ENCODE results near the gene LCOR. TPM values are rescaled to one million over a fixed set of nuclear protein-coding genes. Genes with fewer than 3 reads are reported as not detected.

The LCOR gene
- total and polyA plus RNA-seq, 2 of the 13 experiments (the other 11 are each of a cell fraction or from before 2014, with no cell fraction given) = 12.4 to 23.7 TPM

DNA sequence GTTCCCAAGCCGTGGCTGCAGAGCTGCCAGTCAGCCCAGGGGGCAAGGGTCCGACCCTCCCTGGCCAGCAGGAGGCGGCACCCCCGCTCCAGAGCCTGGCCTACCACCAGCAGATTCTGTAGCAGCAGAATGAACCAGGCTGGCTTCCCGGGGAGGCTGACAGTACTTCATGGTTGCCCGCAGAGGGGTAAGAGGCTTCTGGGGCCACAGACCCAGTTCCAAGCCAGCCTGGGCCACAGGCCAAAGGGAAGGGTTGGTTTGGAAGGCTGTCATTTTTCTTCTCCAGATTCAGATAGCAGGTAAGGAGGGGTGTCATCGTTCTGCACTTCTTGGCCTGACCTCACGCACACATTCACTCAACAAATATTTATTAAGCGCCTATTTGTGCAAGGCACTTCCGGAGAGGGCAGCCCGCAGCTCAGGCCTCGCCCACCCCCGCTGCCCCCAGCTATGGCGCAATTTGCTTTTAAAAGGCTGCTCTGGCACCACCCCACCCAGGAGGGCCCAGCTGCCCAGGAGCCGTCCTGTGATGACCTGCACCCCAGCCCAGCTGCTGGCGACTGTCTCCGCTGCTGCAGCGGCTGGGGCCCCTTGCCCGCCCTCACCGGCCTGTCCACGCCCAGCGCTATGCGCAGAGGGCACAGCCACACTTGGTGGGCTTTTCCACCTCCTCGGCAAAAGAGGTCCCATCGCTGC lies 168.5 kb downstream of the LCOR start (continued):
- TF ChIP-seq, protein P1, sequence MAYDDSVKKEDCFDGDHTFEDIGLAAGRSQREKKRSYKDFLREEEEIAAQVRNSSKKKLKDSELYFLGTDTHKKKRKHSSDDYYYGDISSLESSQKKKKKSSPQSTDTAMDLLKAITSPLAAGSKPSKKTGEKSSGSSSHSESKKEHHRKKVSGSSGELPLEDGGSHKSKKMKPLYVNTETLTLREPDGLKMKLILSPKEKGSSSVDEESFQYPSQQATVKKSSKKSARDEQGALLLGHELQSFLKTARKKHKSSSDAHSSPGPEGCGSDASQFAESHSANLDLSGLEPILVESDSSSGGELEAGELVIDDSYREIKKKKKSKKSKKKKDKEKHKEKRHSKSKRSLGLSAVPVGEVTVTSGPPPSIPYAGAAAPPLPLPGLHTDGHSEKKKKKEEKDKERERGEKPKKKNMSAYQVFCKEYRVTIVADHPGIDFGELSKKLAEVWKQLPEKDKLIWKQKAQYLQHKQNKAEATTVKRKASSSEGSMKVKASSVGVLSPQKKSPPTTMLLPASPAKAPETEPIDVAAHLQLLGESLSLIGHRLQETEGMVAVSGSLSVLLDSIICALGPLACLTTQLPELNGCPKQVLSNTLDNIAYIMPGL (CRISPR knock-in tag; IDR thresholded peaks at IDR 0.05; ENCODE audit: borderline replicate concordance in 1 of 2, low read depth in 1 of 2) = peak in 1 of 2 experiments; percentile 69; a peak in 1 of 4 replicates
- TF ChIP-seq STAG1 (CRISPR knock-in tag; IDR thresholded peaks at IDR 0.05) (peak; percentile 30; the same call in 1 of the 2 replicates), SOX6 (IDR thresholded peaks at IDR 0.05) (no peak), SOX6 (CRISPR knock-in tag; IDR thresholded peaks at IDR 0.05) (peak; percentile 39; the same call in 1 of the 2 replicates), LCORL (IDR thresholded peaks at IDR 0.05) (no peak), LCORL (CRISPR knock-in tag; IDR thresholded peaks at IDR 0.05) (peak; percentile 81), KDM3A (CRISPR knock-in tag; IDR thresholded peaks at IDR 0.05; ENCODE audit: low read depth) (0 out of 2 replicates have a peak, but pooled peaks have one; percentile 18), ZMYM4 (CRISPR knock-in tag; IDR thresholded peaks at IDR 0.05) (0 out of 2 replicates have a peak, but pooled peaks have one; percentile 38), ZNF670 (CRISPR knock-in tag; IDR thresholded peaks at IDR 0.05; ENCODE audit: borderline replicate concordance) (0 out of 2 replicates have a peak, but pooled peaks have one; percentile 8), PLRG1 (conservative IDR thresholded peaks at IDR 0.05) (no peak), ZNF383 (CRISPR knock-in tag; IDR thresholded peaks at IDR 0.05; ENCODE audit: borderline replicate concordance) (no peak), ZFAT (CRISPR knock-in tag; conservative IDR thresholded peaks at IDR 0.05) (no peak), ZNF598 (CRISPR knock-in tag; IDR thresholded peaks at IDR 0.05; ENCODE audit: borderline replicate concordance) (0 out of 2 replicates have a peak, but pooled peaks have one; percentile 7), PHF8 (CRISPR knock-in tag; IDR thresholded peaks at IDR 0.05) (peak; percentile 24; the same call in 1 of the 2 replicates), FOXK1 (CRISPR knock-in tag; IDR thresholded peaks at IDR 0.05; ENCODE audit: borderline replicate concordance, low read depth) (0 out of 2 replicates have a peak, but pooled peaks have one; percentile 51), EZH2 (conservative IDR thresholded peaks at IDR 0.05; ENCODE audit: low read depth, low read length) (no peak), ZNF546 (CRISPR knock-in tag; conservative IDR thresholded peaks at IDR 0.05) (0 out of 2 replicates have a peak, but pooled peaks have one; percentile 8), NFATC3 (CRISPR knock-in tag; IDR thresholded peaks at IDR 0.05) (no peak), PHB2 (IDR thresholded peaks at IDR 0.05; ENCODE audit: partially characterized antibody) (no peak), ZNF124 (CRISPR knock-in tag; IDR thresholded peaks at IDR 0.05) (peak; percentile 38; the same call in 1 of the 2 replicates)
- TF ChIP-seq, protein P2, sequence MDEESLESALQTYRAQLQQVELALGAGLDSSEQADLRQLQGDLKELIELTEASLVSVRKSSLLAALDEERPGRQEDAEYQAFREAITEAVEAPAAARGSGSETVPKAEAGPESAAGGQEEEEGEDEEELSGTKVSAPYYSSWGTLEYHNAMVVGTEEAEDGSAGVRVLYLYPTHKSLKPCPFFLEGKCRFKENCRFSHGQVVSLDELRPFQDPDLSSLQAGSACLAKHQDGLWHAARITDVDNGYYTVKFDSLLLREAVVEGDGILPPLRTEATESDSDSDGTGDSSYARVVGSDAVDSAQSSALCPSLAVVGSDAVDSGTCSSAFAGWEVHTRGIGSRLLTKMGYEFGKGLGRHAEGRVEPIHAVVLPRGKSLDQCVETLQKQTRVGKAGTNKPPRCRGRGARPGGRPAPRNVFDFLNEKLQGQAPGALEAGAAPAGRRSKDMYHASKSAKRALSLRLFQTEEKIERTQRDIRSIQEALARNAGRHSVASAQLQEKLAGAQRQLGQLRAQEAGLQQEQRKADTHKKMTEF (CRISPR knock-in tag; IDR thresholded peaks at IDR 0.05) = peak; percentile 61; the same call in 1 of the 2 replicates
- TF ChIP-seq, protein P3, sequence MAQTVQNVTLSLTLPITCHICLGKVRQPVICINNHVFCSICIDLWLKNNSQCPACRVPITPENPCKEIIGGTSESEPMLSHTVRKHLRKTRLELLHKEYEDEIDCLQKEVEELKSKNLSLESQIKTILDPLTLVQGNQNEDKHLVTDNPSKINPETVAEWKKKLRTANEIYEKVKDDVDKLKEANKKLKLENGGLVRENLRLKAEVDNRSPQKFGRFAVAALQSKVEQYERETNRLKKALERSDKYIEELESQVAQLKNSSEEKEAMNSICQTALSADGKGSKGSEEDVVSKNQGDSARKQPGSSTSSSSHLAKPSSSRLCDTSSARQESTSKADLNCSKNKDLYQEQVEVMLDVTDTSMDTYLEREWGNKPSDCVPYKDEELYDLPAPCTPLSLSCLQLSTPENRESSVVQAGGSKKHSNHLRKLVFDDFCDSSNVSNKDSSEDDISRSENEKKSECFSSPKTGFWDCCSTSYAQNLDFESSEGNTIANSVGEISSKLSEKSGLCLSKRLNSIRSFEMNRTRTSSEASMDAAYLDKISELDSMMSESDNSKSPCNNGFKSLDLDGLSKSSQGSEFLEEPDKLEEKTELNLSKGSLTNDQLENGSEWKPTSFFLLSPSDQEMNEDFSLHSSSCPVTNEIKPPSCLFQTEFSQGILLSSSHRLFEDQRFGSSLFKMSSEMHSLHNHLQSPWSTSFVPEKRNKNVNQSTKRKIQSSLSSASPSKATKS (CRISPR knock-in tag; IDR thresholded peaks at IDR 0.05) = no peak
- TF ChIP-seq, protein P4, sequence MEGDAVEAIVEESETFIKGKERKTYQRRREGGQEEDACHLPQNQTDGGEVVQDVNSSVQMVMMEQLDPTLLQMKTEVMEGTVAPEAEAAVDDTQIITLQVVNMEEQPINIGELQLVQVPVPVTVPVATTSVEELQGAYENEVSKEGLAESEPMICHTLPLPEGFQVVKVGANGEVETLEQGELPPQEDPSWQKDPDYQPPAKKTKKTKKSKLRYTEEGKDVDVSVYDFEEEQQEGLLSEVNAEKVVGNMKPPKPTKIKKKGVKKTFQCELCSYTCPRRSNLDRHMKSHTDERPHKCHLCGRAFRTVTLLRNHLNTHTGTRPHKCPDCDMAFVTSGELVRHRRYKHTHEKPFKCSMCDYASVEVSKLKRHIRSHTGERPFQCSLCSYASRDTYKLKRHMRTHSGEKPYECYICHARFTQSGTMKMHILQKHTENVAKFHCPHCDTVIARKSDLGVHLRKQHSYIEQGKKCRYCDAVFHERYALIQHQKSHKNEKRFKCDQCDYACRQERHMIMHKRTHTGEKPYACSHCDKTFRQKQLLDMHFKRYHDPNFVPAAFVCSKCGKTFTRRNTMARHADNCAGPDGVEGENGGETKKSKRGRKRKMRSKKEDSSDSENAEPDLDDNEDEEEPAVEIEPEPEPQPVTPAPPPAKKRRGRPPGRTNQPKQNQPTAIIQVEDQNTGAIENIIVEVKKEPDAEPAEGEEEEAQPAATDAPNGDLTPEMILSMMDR (CRISPR knock-in tag; IDR thresholded peaks at IDR 0.05) = peak; percentile 71
